Measurements from ENCODE around the gene NETO2. TPM values are rescaled to one million over a fixed set of nuclear protein-coding genes. Genes with fewer than 3 reads are reported as not detected.

Gene NETO2
- total RNA-seq, 5 donors from 2014 or later (not counting 1 experiment from before 2014, with no cell fraction given): 1.4 to 4.1 (median 2.1) TPM

DNA sequence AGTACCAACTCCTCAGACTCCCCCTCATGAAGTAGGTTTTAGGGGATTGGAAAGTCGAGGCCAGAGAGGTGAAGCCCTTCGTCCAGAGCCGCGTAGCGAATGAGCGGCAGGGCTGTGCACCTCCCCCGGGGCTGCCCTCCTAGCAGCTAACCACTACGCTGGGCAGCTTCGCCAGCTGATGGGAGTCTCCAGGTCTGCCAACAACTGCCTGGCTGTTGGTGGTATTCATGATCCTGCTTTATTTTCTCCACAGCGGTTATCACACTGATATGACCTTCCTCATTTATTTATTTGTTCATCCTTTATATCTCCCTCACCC is 773 bp upstream of the NETO2 start:
- CTCF ChIA-PET: interaction anchor here in 1 of 2 donors (1.1 kb wide), 1 partner anchor 12 kb away, joined by 5 read pairs; no protein-coding TSS in a partner anchor
- Mint-ChIP-seq H3K27me3 (peaks cover 19 to 22% of the 10 kb centered on the region in 2 donors), H3K4me1 (peaks cover 15 to 20% (median 19%) of the 10 kb centered on the region in 3 donors), H3K9me3 (no peaks in the 10 kb centered on the region), H3K4me3 (peak overlapping the region; percentile 71 to 78 (median 78)), H3K36me3 (no peaks in the 10 kb centered on the region), H3K27ac (no peak overlapping the region)
- H3K4me3 ChIP-seq (ENCODE audit: control insufficient read depth in 1 of 2, extremely low read depth in 1 of 2, low read length in 1 of 2): peak overlapping the region; percentile 50 to 74
- DNase-seq (no peak), ATAC-seq (replicated peaks in 1 of 4) (no peak)
- POLR2A ChIA-PET: no interaction called here
- H3K36me3 ChIP-seq (ENCODE audit: control insufficient read depth in 2 of 2, extremely low read depth in 1 of 2, insufficient read depth in 1 of 2, low read length in 1 of 2): no peaks in the 10 kb centered on the region
- H3K9me3 ChIP-seq: no peaks in the 10 kb centered on the region
- no peak overlapping the region for H3K27ac ChIP-seq (ENCODE audit: low read length)
- peaks cover 8 to 18% of the 10 kb centered on the region in 2 experiments for H3K4me1 ChIP-seq (ENCODE audit: control insufficient read depth in 1 of 2, extremely low read depth in 1 of 2, insufficient read depth in 2 of 2, low read length in 2 of 2)
- 0% methylated on average over 4 of the region's 10 CpGs for WGBS (ENCODE audit: insufficient coverage)
- H3K27me3 ChIP-seq (replicated peaks in 1 of 2; ENCODE audit: control insufficient read depth in 2 of 2, extremely low read depth in 1 of 2, insufficient read depth in 2 of 2, low read length in 1 of 2): peaks cover 3 to 12% of the 10 kb centered on the region in 2 experiments

DNA sequence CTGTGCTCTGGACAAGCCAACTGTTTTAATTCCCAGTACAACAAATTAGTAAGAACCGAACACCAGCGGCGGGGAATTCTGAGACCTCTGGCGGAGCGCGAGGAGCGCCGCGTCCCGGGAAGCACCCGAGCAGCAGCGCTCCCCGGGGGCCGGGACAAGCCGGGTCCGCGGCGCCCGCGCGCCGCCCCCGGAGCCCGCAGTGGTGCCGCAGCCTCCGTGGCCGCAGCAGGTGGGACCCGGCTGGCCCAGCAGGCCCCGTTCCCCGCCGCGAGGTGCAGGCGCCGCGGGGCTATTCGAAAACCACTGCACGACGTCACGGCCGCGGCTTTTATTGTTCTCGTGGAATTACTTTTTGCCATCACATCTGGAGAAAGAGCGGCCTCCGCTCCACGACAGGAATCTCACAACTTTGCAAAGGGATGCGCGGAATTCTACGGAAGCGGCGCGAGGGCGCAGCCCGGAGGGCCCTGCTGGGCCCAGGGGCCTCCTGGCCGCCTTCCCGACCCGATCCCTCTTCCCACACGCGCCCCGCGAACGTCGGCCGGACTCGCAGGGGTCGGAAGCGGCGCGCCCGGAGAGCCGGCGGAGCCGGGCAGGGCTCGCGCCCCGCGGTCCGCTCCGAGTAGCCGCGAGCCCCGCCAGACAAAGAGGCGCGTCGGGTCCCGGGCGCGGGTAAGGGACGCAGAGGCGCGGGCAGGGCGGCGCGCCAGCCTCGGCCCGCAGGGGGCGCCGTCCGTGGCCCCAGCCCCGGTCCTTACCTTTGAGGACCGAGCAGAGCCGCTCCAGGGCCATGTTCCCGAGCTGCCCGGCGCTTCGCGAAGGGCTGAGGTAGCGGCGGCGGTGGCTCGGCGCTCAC is 696 bp downstream of the NETO2 start:
- POLR2A ChIA-PET: no interaction called here
- ATAC-seq (replicated peaks in 1 of 4): peak; percentile 65 to 72 (median 68)
- Mint-ChIP-seq H3K4me1 (peaks cover 15 to 22% (median 19%) of the 10 kb centered on the region in 3 donors), H3K9me3 (no peaks in the 10 kb centered on the region), H3K27ac (no peak overlapping the region), H3K36me3 (no peaks in the 10 kb centered on the region), H3K27me3 (peaks cover 19 to 22% of the 10 kb centered on the region in 2 donors), H3K4me3 (peak overlapping the region; percentile 71 to 84 (median 83))
- H3K36me3 ChIP-seq (ENCODE audit: control insufficient read depth in 2 of 2, extremely low read depth in 1 of 2, insufficient read depth in 1 of 2, low read length in 1 of 2): no peaks in the 10 kb centered on the region
- CTCF ChIA-PET: interaction anchor here (0.6 to 3.0 kb wide), 8 partner anchors 13 to 1480 kb away, joined by 3 to 18 read pairs (median 5); no protein-coding TSS in a partner anchor
- H3K4me3 ChIP-seq (ENCODE audit: control insufficient read depth in 1 of 2, extremely low read depth in 1 of 2, low read length in 1 of 2): peak overlapping the region; percentile 51 to 85
- WGBS (ENCODE audit: insufficient coverage): under 1% methylated on average over 111 of the region's 111 CpGs
- DNase-seq: peak in 32 of 35 experiments; percentile 1 to 74 (median 30)
- H3K27ac ChIP-seq (ENCODE audit: low read length): no peak overlapping the region
- peaks cover 8 to 18% of the 10 kb centered on the region in 2 experiments for H3K4me1 ChIP-seq (ENCODE audit: control insufficient read depth in 1 of 2, extremely low read depth in 1 of 2, insufficient read depth in 2 of 2, low read length in 2 of 2)
- peaks cover 3 to 12% of the 10 kb centered on the region in 2 experiments for H3K27me3 ChIP-seq (replicated peaks in 1 of 2; ENCODE audit: control insufficient read depth in 2 of 2, extremely low read depth in 1 of 2, insufficient read depth in 2 of 2, low read length in 1 of 2)
- no peaks in the 10 kb centered on the region for H3K9me3 ChIP-seq

DNA sequence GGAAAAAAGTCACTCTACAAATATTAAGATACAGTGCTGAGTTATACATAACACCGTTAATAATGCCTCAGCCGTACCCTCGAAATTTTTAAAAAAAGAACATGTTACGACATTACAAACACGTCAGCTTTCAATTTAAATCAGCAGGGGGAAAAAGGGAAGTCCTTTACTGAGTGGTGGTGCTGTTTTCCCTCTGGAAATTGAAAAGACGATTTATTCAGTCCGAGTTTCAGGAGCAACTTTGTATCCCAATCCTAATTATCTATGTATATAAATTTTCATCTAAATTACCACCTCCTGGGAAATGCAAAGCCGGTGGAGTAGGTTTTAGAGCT is 1.3 kb downstream of the NETO2 start:
- H3K4me3 ChIP-seq (ENCODE audit: control insufficient read depth in 1 of 2, extremely low read depth in 1 of 2, low read length in 1 of 2): peak overlapping the region; percentile 22 to 85
- H3K9me3 Mint-ChIP-seq: no peaks in the 10 kb centered on the region
- H3K4me3 Mint-ChIP-seq: peak overlapping the region; percentile 71 to 84 (median 83)
- no peaks in the 10 kb centered on the region for H3K9me3 ChIP-seq
- peaks cover 8 to 18% of the 10 kb centered on the region in 2 experiments for H3K4me1 ChIP-seq (ENCODE audit: control insufficient read depth in 1 of 2, extremely low read depth in 1 of 2, insufficient read depth in 2 of 2, low read length in 2 of 2)
- H3K27ac ChIP-seq (ENCODE audit: low read length): no peak overlapping the region
- peaks cover 3 to 12% of the 10 kb centered on the region in 2 experiments for H3K27me3 ChIP-seq (replicated peaks in 1 of 2; ENCODE audit: control insufficient read depth in 2 of 2, extremely low read depth in 1 of 2, insufficient read depth in 2 of 2, low read length in 1 of 2)
- no peaks in the 10 kb centered on the region for H3K36me3 ChIP-seq (ENCODE audit: control insufficient read depth in 2 of 2, extremely low read depth in 1 of 2, insufficient read depth in 1 of 2, low read length in 1 of 2)
- no peak overlapping the region for H3K27ac Mint-ChIP-seq
- peaks cover 19 to 22% of the 10 kb centered on the region in 2 donors for H3K27me3 Mint-ChIP-seq
- peak in 1 of 35 experiments; percentile 24 for DNase-seq
- ChIA-PET CTCF (interaction anchor here (0.6 to 3.0 kb wide), 15 partner anchors 19 to 1488 kb away, joined by 3 to 18 read pairs (median 5); partner anchors contain the start of genes ITFG1 (in 1 of the 2) and PHKB (in 1 of the 2)), POLR2A (no interaction called here)
- peaks cover 15 to 22% (median 19%) of the 10 kb centered on the region in 3 donors for H3K4me1 Mint-ChIP-seq
- no peaks in the 10 kb centered on the region for H3K36me3 Mint-ChIP-seq
- WGBS (ENCODE audit: insufficient coverage): no CpG with 5 or more reads among the region's 8 CpGs
- no peak for ATAC-seq (replicated peaks in 1 of 4)

DNA sequence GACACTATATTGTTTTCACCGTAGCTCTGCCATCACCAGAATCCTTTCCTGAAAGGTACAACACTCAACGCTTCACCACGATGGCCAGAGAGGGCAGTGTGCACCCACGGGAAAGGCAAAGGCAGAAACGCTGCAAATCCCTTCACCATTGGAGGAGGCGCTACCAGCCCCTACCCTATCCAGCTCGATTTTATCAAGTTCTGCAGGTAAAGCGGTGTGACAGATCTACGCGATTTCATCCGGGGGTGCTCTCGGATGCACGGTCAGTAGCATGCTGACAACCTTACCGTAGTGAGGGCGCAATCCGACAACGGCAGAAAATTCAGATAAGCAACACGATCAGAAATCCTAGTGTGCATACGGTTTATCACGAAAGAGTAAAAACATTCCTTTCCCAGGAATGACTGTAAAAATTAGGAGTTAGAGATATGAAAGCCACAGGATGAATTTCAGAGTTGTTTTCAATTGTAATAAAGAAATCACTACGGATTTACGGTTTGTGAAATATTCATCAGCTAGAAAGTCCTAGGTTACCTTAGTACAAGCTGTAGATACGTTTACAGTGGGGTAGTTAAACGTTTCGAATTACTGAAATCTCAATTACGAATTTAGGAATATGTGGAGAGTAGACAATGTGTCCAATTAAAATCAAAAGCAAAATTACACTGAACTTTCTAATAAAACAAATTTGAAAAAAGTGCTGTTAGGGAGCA is 1.8 kb downstream of the NETO2 start:
- peaks cover 19 to 22% of the 10 kb centered on the region in 2 donors for H3K27me3 Mint-ChIP-seq
- peak overlapping the region; percentile 71 to 84 (median 83) for H3K4me3 Mint-ChIP-seq
- H3K27me3 ChIP-seq (replicated peaks in 1 of 2; ENCODE audit: control insufficient read depth in 2 of 2, extremely low read depth in 1 of 2, insufficient read depth in 2 of 2, low read length in 1 of 2): peaks cover 3 to 12% of the 10 kb centered on the region in 2 experiments
- WGBS (ENCODE audit: insufficient coverage): 0% methylated on average over 18 of the region's 26 CpGs
- POLR2A ChIA-PET: interaction anchor here (0.6 kb wide), 3 partner anchors 104 to 1466 kb away, joined by 4 to 6 read pairs (median 5); no protein-coding TSS in a partner anchor
- H3K4me3 ChIP-seq (ENCODE audit: control insufficient read depth in 1 of 2, extremely low read depth in 1 of 2, low read length in 1 of 2): peak overlapping the region; percentile 38 to 85
- DNase-seq (peak; percentile 64 to 87 (median 76)), ATAC-seq (replicated peaks in 1 of 4) (peak; percentile 66 to 78 (median 67))
- no peaks in the 10 kb centered on the region for H3K36me3 ChIP-seq (ENCODE audit: control insufficient read depth in 2 of 2, extremely low read depth in 1 of 2, insufficient read depth in 1 of 2, low read length in 1 of 2)
- peak overlapping the region in 1 of 2 donors; percentile 53 for H3K27ac Mint-ChIP-seq
- CTCF ChIA-PET: interaction anchor here (0.5 to 3.0 kb wide), 30 partner anchors 9 to 1488 kb away, joined by 3 to 18 read pairs (median 4); partner anchors contain the start of genes ABCC12 (in 1 of the 2), ITFG1 (in 1 of the 2) and PHKB (in 1 of the 2)
- no peaks in the 10 kb centered on the region for H3K9me3 Mint-ChIP-seq
- H3K4me1 ChIP-seq (ENCODE audit: control insufficient read depth in 1 of 2, extremely low read depth in 1 of 2, insufficient read depth in 2 of 2, low read length in 2 of 2): peaks cover 8 to 18% of the 10 kb centered on the region in 2 experiments
- no peak overlapping the region for H3K27ac ChIP-seq (ENCODE audit: low read length)
- H3K4me1 Mint-ChIP-seq: peaks cover 15 to 22% (median 19%) of the 10 kb centered on the region in 3 donors
- no peaks in the 10 kb centered on the region for H3K9me3 ChIP-seq
- no peaks in the 10 kb centered on the region for H3K36me3 Mint-ChIP-seq

DNA sequence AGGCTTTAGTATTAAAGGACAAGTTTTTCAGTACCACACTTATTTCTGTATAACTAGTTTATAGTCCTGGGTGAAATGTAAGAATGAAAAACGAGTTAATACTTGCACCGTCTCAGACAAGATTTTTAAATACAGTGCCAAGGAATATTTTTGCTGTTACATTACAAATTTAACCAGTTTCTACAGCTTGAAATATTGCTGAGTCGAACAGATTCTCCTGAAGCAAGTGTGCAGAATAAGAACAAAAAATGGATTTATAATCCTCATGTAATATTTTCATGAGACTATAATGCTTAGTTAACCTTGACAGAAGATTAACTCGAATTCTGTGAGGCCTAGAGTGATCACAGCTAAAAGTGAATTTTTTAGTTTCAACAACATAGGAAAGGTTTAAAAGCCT is 3.1 kb downstream of the NETO2 start:
- Histone ChIP-seq H3K36me3 (ENCODE audit: control insufficient read depth in 2 of 2, extremely low read depth in 1 of 2, insufficient read depth in 1 of 2, low read length in 1 of 2) (no peaks in the 10 kb centered on the region), H3K4me3 (ENCODE audit: control insufficient read depth in 1 of 2, extremely low read depth in 1 of 2, low read length in 1 of 2) (no peak overlapping the region), H3K27ac (ENCODE audit: low read length) (no peak overlapping the region), H3K27me3 (replicated peaks in 1 of 2; ENCODE audit: control insufficient read depth in 2 of 2, extremely low read depth in 1 of 2, insufficient read depth in 2 of 2, low read length in 1 of 2) (peaks cover 1 to 11% of the 10 kb centered on the region in 2 experiments), H3K9me3 (no peaks in the 10 kb centered on the region), H3K4me1 (ENCODE audit: control insufficient read depth in 1 of 2, extremely low read depth in 1 of 2, insufficient read depth in 2 of 2, low read length in 2 of 2) (peaks cover 8 to 18% of the 10 kb centered on the region in 2 experiments)
- WGBS (ENCODE audit: insufficient coverage): no CpG with 5 or more reads among the region's 4 CpGs
- POLR2A ChIA-PET: no interaction called here
- Mint-ChIP-seq H3K27me3 (peaks cover 16 to 22% of the 10 kb centered on the region in 2 donors), H3K27ac (no peak overlapping the region), H3K4me3 (no peak overlapping the region), H3K36me3 (no peaks in the 10 kb centered on the region), H3K4me1 (peaks cover 15 to 24% (median 19%) of the 10 kb centered on the region in 3 donors), H3K9me3 (no peaks in the 10 kb centered on the region)
- CTCF ChIA-PET: interaction anchor here (0.6 to 2.0 kb wide), 8 partner anchors 10 to 1490 kb away, joined by 3 to 11 read pairs (median 6); no protein-coding TSS in a partner anchor
- DNase-seq: no peak
- no peak for ATAC-seq (replicated peaks in 1 of 4)

Measured in T-cell (primary cell).